H1 (cell line): Measurements from ENCODE around the gene CHN2. TPM values are rescaled to one million over a fixed set of nuclear protein-coding genes. Genes with fewer than 3 reads are reported as not detected.

Source experiments
- CBX8 ChIP-seq: fragments of 300-800, 300-1000 bp; sonication (generic); IDR thresholded peaks from 2 replicates; pipeline ENCODE4 v1.7.1; 2016; ENCODE audit warnings: low read depth, low read length, borderline replicate concordance
- RFX5 ChIP-seq: IDR thresholded peaks from 2 replicates; pipeline ENCODE4 v1.6.1; 2011; ENCODE audit warnings: low read depth, low read length, improper control_type of control experiment, borderline replicate concordance
- polyA plus RNA-seq, 7 experiments: library from polyadenylated mRNA; depleted of rRNA in 3 of 7; stranded (reverse) in 5 of 7; unstranded in 2 of 7; fragments of >200 nt in 5 of 7; fragments of 200-250 nt in 2 of 7; gene quantifications; 1 replicate in 5 of 7; 2 replicates in 1 of 7; 4 replicates in 1 of 7; pipeline versions ENCODE4 v1.2.1 to v1.2.3, GENCODE V29; 2011 to 2013; ENCODE audit warnings: missing spikeins in 2 of 7, mixed read lengths in 2 of 7
- total RNA-seq: library from RNA; stranded (reverse); fragmentation: NEBNext Ultra II Directional; extraction: Animal tissue kit (Norgen Biotek cat#: 25700); gene quantifications from 2 replicates; pipeline ENCODE4 v1.2.1, GENCODE V29; 2021
- TF ChIP-seq, protein P1 (sequence below): fragments of 300-600 bp; sonication (generic); IDR thresholded peaks from 2 replicates; pipeline ENCODE4 v1.7.1; 2012; ENCODE audit warnings: low read length, moderate library complexity, mild to moderate bottlenecking, inconsistent platforms; ENCODE audit not compliant: insufficient replicate concordance
- TF ChIP-seq, protein P2 (sequence below): IDR thresholded peaks from 2 replicates; pipeline ENCODE4 v1.6.1; 2012; ENCODE audit warnings: inconsistent platforms

The CHN2 gene
- total and polyA plus RNA-seq, 2 of the 8 experiments (the other 6 are each of a cell fraction or from before 2014, with no cell fraction given) = 2.9 to 4.8 TPM

DNA sequence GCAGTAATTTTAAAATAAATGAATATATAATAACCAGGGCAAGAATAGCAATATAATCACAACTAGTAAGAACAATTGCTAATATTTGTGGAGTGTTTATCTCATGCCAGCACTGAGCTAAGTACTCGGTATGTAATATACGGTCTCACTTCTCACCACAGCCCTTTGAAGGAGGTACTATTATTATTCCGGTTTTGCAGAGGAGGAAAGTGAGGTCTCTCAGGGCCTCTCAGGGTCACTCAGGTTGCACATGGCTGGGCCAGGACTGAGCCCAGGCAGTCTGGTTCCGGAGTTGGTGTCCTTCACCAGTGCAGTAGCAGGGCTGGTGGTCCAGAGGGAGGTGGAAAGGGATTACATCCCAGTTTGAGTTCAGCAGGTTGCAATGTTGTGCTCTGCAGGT is 80.9 kb downstream of the CHN2 start (continued):
- TF ChIP-seq, protein P1, sequence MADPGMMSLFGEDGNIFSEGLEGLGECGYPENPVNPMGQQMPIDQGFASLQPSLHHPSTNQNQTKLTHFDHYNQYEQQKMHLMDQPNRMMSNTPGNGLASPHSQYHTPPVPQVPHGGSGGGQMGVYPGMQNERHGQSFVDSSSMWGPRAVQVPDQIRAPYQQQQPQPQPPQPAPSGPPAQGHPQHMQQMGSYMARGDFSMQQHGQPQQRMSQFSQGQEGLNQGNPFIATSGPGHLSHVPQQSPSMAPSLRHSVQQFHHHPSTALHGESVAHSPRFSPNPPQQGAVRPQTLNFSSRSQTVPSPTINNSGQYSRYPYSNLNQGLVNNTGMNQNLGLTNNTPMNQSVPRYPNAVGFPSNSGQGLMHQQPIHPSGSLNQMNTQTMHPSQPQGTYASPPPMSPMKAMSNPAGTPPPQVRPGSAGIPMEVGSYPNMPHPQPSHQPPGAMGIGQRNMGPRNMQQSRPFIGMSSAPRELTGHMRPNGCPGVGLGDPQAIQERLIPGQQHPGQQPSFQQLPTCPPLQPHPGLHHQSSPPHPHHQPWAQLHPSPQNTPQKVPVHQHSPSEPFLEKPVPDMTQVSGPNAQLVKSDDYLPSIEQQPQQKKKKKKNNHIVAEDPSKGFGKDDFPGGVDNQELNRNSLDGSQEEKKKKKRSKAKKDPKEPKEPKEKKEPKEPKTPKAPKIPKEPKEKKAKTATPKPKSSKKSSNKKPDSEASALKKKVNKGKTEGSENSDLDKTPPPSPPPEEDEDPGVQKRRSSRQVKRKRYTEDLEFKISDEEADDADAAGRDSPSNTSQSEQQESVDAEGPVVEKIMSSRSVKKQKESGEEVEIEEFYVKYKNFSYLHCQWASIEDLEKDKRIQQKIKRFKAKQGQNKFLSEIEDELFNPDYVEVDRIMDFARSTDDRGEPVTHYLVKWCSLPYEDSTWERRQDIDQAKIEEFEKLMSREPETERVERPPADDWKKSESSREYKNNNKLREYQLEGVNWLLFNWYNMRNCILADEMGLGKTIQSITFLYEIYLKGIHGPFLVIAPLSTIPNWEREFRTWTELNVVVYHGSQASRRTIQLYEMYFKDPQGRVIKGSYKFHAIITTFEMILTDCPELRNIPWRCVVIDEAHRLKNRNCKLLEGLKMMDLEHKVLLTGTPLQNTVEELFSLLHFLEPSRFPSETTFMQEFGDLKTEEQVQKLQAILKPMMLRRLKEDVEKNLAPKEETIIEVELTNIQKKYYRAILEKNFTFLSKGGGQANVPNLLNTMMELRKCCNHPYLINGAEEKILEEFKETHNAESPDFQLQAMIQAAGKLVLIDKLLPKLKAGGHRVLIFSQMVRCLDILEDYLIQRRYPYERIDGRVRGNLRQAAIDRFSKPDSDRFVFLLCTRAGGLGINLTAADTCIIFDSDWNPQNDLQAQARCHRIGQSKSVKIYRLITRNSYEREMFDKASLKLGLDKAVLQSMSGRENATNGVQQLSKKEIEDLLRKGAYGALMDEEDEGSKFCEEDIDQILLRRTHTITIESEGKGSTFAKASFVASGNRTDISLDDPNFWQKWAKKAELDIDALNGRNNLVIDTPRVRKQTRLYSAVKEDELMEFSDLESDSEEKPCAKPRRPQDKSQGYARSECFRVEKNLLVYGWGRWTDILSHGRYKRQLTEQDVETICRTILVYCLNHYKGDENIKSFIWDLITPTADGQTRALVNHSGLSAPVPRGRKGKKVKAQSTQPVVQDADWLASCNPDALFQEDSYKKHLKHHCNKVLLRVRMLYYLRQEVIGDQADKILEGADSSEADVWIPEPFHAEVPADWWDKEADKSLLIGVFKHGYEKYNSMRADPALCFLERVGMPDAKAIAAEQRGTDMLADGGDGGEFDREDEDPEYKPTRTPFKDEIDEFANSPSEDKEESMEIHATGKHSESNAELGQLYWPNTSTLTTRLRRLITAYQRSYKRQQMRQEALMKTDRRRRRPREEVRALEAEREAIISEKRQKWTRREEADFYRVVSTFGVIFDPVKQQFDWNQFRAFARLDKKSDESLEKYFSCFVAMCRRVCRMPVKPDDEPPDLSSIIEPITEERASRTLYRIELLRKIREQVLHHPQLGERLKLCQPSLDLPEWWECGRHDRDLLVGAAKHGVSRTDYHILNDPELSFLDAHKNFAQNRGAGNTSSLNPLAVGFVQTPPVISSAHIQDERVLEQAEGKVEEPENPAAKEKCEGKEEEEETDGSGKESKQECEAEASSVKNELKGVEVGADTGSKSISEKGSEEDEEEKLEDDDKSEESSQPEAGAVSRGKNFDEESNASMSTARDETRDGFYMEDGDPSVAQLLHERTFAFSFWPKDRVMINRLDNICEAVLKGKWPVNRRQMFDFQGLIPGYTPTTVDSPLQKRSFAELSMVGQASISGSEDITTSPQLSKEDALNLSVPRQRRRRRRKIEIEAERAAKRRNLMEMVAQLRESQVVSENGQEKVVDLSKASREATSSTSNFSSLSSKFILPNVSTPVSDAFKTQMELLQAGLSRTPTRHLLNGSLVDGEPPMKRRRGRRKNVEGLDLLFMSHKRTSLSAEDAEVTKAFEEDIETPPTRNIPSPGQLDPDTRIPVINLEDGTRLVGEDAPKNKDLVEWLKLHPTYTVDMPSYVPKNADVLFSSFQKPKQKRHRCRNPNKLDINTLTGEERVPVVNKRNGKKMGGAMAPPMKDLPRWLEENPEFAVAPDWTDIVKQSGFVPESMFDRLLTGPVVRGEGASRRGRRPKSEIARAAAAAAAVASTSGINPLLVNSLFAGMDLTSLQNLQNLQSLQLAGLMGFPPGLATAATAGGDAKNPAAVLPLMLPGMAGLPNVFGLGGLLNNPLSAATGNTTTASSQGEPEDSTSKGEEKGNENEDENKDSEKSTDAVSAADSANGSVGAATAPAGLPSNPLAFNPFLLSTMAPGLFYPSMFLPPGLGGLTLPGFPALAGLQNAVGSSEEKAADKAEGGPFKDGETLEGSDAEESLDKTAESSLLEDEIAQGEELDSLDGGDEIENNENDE = no peak
- TF ChIP-seq, protein P2, sequence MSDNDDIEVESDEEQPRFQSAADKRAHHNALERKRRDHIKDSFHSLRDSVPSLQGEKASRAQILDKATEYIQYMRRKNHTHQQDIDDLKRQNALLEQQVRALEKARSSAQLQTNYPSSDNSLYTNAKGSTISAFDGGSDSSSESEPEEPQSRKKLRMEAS = no peak
- no peak for TF ChIP-seq RFX5
- TF ChIP-seq CBX8 = no peak
